HG03135 (cell line): Measurements from ENCODE around the gene PPM1H.
"Not testable (repeated sequence)": the region's sequence is repeated elsewhere in the genome, so short reads cannot be mapped to it uniquely, and the experiment has no call there.

ENCODE experiments used
- ATAC-seq: cut with Tn5 transposase; IDR thresholded peaks from one replicate; pipeline ENCODE4 v1.9.1; 2021; ENCODE audit warnings: mild to moderate bottlenecking, moderate library complexity; ENCODE audit not compliant: unreplicated experiment

Gene PPM1H

GRCh38 chr12:62948123-62948522 lies 13.2 kb upstream of the PPM1H start:
- no peak for ATAC-seq

- ATAC-seq, result no peak
Measured at GRCh38 chr12:62947364-62947763, 12.4 kb upstream of the PPM1H start.

DNA sequence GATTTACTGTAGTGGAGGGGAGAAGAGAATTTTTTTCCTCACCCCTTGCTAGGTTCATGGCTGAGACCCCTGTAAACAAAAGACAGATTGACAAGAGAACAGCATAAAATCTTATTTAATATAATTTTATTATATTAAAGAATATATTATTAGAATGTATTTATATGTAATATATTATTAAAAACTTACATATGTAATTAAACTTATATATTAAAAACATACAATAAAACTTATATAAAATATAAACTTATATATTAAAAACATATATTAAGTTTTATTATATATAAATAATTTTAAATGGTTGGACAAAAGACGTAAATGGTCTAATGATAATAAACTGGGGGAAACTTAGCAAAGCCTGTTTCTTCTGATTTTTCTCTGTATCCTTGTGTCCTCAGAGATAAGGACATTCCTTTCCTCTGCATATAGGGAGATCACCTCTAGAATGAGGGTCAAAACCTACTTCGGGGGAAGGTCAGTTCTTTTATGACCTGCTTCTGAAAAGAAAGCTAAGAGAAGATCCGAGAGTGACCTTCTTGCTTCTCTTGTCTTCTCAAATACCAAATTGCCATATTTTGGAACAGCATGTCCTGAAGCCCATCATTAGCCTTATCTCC lies 8.9 kb upstream of the PPM1H start:
- ATAC-seq, result no peak

DNA sequence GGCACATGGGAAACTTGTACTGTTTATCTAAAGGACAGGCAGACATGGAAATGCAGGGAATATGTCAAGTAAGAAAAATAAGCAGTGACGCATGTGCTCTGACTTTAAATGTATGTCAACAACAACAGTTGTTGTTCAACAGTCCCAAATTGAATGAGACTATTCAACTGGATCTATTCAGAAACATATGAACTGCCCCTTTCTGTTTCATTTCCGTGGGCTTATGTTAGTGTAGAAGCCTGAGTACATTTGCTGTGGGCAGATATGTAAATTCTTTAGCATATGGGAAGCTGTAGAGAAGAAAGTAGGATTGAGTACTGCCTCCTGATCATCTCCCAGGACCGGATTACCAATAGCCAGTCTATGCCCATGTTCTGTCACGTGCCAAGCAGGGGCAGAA lies 7.4 kb upstream of the PPM1H start:
- not testable (repeated sequence) for ATAC-seq

GRCh38 chr12:62934239-62934798 lies 631 bp downstream of the PPM1H start:
- ATAC-seq, result peak; percentile 51

GRCh38 chr12:62933602-62934238 lies 1.2 kb downstream of the PPM1H start:
- no peak for ATAC-seq

GRCh38 chr12:62933220-62933601 lies 1.7 kb downstream of the PPM1H start:
- ATAC-seq, result no peak

DNA sequence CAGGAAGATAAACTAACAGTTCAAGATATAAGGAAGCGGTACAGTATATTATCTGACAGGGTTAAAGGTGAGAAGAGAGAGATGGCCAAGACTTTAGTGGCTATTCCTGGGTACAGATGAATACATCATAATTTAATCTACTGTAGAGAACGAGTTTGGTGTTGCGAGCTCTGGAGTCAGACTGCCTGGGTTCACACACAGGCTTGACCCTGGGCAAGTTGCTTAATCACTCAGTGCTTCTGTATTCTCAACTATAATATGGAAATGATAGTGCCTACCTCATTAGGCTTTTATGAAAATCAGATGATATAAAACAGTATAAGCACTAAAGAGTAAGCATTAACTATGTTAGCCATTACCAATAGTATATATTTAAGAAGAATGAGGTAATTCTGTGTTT lies 3.5 kb downstream of the PPM1H start:
- no peak for ATAC-seq

GRCh38 chr12:62930546-62931425 lies 4.2 kb downstream of the PPM1H start:
- no peak for ATAC-seq

DNA sequence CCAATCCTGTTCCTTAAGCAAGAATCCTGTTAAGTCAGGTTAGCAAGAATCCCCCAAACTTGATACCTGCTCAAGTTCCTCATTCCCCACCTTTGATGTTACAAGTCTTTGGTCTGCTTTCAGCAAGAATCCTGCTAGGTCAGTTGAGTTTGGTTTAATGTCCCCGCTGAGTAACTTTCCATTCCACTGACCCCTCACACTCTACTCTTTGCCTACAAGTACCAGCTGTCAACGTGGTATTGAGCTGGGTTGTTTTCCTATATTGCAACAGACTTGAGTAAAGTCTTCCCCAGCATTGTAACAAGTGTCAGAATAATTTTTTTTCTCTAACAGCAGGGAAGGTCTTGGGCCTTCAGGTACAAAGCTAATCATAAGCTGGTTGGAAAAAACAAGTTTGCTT lies 6.3 kb downstream of the PPM1H start:
- no peak for ATAC-seq

GRCh38 chr12:62925680-62926079 lies 9.3 kb downstream of the PPM1H start:
- no peak for ATAC-seq

- ATAC-seq, result no peak
Measured at GRCh38 chr12:62924084-62924483, 10.9 kb downstream of the PPM1H start.

DNA sequence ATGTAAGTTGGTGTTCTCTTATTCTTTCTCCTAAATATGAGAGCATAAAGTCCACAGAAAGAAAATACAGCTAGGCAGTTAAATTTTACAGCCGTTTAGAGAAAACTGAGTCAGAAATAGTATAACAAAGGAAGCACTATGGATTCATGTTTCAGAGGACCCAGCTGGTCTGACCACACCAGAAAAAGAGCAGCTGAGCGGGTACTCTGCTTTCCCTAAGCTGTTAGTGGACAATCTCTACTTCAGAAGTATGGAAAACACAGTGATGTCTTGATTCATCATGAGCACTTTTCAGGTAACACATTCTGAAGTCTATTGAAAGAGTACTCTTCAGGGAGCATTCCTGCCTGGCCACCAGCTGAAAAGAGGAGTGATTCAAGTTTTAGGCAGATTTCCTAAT lies 12.4 kb downstream of the PPM1H start:
- no peak for ATAC-seq

DNA sequence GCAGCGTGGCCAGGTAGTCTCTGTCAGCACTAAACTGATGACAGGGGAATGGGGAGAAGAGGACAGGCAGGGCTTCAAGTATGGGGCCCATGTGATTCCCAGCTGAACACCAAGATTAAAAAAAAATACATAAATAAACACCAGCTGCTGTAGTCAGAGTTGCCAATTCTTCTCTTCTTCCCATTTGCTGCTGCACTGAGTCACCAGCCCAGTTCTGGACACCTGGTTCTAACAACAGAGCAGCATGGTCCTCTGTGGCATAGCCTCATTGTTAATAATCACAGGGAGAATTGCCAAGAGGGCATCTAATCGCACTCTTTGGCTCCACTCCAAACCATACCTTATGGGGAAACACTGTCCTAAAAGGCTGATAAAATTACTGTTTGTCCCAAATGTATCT lies 15.1 kb downstream of the PPM1H start:
- no peak for ATAC-seq

DNA sequence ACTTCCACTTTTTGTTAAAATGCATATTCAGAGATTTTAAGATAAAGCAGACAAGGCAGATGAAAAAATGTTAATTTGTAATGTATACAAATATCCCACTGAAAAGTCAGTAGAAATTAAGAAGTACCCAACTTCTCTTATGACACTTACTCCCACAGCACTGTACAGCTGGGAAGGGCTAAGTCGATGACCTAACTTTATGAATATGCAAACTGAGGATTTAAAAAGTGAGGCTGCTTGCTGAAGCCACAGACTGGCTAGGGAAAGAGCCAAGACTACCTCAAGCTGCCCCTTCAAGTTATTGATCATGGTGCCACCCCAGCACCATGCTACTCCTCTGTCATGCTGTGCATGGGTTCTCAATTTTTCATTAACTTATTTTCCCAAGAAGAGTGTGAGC lies 17.0 kb downstream of the PPM1H start:
- ATAC-seq, result no peak

DNA sequence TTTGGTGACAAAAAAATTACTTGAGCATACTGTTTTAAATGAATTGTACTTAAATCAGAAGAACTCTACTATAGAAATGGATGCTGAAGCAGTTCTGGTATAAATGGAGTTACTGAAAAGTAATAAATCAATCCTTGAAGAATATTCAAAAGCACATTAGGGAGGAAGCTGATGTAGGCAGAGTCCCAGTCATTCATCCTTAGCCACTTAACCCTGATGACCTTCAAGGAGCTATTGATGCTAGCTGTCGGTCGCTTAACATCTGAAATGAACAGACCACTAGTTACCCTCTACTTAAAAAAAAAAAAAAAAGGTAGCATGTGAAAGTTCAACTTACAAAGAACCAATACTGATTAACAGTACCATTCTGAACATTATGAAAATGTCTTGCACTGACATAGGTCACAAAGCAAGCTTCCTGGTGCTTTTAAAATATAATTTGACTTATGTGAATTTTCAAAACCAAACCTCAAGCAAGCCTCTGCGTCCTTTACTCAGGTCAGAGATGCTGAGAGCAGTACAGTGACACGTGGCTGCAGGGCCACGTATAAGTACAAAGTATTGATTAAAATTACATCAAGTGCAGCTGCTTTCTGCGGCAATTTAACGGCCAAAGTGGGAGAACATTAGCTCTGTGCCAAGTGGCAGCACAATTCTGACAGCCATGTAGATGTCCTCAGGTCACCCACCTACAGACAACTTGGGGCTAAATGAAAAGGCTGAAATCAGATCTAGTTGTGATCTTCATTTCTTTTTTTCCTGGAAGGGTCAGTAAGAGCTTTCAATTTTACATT lies 18.1 kb downstream of the PPM1H start:
- ATAC-seq, result no peak

DNA sequence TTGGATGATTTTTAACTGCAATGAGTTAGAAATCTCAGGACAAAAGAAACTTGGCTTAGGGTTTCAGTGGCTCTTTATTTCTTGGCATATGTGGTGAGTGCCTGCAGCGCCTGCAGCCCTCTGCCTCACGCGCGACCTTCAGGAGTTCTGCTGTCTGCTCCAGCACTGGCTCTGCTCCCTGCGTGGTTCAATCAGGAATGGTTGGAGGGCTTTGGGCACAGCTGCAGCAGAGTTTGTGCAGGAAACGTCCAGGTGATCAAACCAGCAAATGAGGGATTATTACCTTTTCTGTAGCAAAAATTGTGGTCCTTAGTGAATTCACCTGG lies 19.8 kb downstream of the PPM1H start:
- no peak for ATAC-seq

DNA sequence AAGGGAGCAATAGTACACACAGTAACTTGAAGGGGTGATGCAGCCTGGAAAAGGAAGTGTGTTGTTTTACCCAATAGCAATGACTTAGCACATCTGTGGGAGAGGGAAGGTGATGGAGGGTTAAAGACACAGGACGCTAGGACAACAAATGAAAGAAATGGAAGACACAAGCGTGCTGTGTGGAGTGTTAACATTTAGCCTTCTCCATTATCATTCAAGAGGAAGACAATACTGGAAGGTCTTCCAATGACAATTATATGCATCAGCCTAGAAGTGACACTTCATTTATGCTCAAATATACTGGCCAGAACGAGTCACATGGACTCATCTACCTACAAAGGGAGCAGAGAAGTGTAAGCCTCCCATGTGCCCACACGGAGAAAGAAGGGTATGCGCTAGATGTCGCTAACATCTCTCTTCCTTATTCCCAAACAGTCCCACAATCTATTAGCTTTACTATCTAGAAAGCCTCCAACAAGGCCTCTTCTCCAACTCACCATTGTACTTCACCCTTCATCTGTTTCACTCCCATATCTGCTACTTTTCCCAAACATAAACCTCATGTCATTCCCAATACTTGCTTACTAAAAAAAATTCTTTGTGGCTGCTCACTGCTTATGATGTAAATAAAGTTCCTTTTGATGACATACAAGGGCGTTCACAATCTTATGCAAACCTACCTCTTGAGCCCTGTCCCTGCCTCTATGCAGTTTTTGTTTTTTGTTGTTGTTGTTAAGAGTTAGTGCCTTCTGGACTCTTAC lies 20.3 kb downstream of the PPM1H start:
- ATAC-seq, result no peak

DNA sequence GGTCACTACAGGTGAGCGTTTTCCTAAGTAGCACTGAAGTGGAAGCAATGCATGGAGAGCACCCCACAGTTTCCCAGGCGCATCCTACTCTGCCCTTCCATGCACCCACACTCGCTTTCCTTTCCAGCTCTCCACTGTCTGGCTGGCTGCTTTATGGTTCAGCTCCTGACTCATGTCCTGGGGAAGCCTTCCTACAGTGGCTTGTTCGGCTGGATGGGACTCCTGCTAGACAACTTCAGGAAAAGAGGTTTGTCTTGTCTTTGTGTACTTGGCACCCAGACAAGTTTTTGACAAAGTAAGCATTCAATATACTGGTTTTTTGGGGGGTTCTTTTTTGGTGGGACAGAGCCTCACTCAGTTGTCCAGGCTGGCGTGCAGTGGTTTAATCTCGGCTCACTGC lies 21.6 kb downstream of the PPM1H start:
- no peak for ATAC-seq

DNA sequence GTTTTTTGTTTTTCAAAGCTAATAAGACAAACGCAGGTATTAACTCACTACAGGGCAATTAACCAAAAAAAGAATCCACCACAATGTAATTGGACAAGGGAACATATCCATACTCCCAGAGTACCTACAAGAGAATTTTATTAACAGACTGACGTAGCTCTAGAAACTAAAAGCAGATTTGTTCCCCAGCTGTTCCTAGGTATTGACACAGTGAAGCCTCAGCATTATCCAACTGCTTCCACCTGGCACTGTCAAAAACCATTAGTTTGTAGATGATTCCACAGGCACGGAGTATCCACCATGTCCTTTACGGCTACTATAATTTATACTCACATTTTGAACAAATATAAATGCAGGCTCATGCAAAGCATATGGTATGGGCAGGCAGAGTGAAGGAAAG lies 22.3 kb downstream of the PPM1H start:
- ATAC-seq, result no peak
